ENCODE data around the gene HSPA12B. TPM values are rescaled to one million over a fixed set of nuclear protein-coding genes. Genes with fewer than 3 reads are reported as not detected.

Gene HSPA12B
- polyA plus RNA-seq, 1 donor = 6.3 TPM

DNA sequence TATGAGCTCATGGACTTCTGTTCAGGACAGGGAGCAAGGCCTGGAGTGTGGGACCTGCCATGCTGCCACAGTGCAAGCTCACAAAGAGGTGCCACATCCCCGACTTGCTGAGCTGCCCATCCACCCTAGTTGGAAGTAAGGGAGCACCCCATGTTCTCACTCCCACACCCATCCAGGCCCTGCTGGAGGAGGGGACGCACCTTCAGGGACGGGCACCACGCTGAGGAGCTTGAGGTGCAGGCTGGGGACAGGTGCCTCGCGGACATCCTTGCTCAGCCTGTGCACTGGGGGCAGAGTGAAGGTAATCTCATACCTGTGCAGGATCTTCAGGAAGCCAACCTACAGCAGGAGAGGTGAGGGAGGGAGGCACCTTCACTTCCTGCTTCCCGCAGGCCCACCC lies 22.8 kb downstream of the HSPA12B start:
- WGBS (ENCODE audit: insufficient coverage, low lambda C conversion rate) = no CpG with 5 or more reads among the region's 7 CpGs
- no peak for DNase-seq
- Histone ChIP-seq H3K36me3 (ENCODE audit: control insufficient read depth, insufficient read depth, low read length) (peaks cover 17% of the 10 kb centered on the region), H3K27ac (ENCODE audit: low read length) (no peak overlapping the region), H3K9me3 (ENCODE audit: control insufficient read depth, low read depth, low read length) (peaks cover 3% of the 10 kb centered on the region), H3K4me1 (ENCODE audit: control insufficient read depth, insufficient read depth, low read length) (peaks cover 8% of the 10 kb centered on the region), H3K4me3 (ENCODE audit: low read length) (no peak overlapping the region), H3K27me3 (ENCODE audit: control insufficient read depth, insufficient read depth, low read length) (peaks cover 12% of the 10 kb centered on the region)

DNA sequence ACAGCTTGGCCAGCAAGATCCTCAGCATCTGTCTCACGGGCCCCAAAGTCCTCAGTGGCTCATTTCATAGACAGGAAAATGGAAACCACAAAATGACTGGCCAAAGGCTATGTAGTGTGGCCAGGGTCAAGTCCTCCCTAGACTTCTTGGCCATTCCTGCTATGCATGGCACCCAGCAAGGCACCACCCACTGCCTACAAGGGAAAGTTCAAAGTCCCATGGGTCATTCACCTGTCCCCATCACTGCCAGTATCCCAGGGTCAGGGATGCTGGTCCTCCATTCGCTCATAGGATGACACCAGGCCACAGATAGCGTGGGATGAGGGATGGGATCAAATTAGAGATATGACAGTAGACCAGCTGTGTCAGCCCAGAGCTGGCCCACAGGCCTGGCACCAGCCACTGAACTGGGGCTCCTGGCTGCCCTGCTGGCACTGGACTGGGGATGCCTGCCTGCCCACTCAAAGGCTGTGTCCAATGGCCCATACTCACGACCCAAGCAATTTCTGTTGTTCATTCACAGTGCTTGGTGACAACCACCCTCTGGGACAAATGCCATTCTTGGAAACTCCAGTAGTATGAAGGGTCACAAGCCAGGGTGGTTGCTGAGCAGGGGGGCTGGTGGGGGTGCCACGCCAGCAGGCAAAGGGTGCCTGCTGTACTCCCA lies 23.5 kb downstream of the HSPA12B start:
- no CpG with 5 or more reads among the region's 5 CpGs for WGBS (ENCODE audit: insufficient coverage, low lambda C conversion rate)
- peaks cover 17% of the 10 kb centered on the region for H3K36me3 ChIP-seq (ENCODE audit: control insufficient read depth, insufficient read depth, low read length)
- H3K27ac ChIP-seq (ENCODE audit: low read length) = no peak overlapping the region
- peaks cover 6% of the 10 kb centered on the region for H3K27me3 ChIP-seq (ENCODE audit: control insufficient read depth, insufficient read depth, low read length)
- peaks cover 3% of the 10 kb centered on the region for H3K9me3 ChIP-seq (ENCODE audit: control insufficient read depth, low read depth, low read length)
- no peak for DNase-seq
- H3K4me3 ChIP-seq (ENCODE audit: low read length) = no peak overlapping the region
- H3K4me1 ChIP-seq (ENCODE audit: control insufficient read depth, insufficient read depth, low read length) = peaks cover 8% of the 10 kb centered on the region

DNA sequence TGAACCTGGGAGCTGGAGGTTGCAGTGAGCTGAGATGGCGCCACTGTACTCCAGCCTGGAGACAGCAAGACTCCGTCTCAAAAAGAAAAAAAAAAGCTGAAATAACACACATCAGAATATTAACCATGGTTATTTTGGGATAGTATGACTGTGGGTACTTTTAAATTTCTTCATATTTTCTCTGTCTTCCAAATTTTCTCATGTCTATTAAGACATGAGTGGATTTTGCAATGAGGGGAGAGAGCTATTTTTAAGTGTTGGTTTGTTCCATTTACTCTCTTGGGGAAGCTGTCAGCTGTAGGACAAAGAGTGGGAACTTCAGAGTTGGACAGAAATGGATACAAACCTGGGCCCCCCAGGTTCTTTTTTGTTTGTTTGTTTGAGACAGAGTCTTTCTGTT lies 24.8 kb downstream of the HSPA12B start:
- no peak overlapping the region for H3K27ac ChIP-seq (ENCODE audit: low read length)
- H3K4me1 ChIP-seq (ENCODE audit: control insufficient read depth, insufficient read depth, low read length) = peaks cover 5% of the 10 kb centered on the region
- no peaks in the 10 kb centered on the region for H3K9me3 ChIP-seq (ENCODE audit: control insufficient read depth, low read depth, low read length)
- H3K4me3 ChIP-seq (ENCODE audit: low read length) = no peak overlapping the region
- peaks cover 17% of the 10 kb centered on the region for H3K36me3 ChIP-seq (ENCODE audit: control insufficient read depth, insufficient read depth, low read length)
- no peak for DNase-seq
- no CpG with 5 or more reads among the region's 2 CpGs for WGBS (ENCODE audit: insufficient coverage, low lambda C conversion rate)
- no peaks in the 10 kb centered on the region for H3K27me3 ChIP-seq (ENCODE audit: control insufficient read depth, insufficient read depth, low read length)

DNA sequence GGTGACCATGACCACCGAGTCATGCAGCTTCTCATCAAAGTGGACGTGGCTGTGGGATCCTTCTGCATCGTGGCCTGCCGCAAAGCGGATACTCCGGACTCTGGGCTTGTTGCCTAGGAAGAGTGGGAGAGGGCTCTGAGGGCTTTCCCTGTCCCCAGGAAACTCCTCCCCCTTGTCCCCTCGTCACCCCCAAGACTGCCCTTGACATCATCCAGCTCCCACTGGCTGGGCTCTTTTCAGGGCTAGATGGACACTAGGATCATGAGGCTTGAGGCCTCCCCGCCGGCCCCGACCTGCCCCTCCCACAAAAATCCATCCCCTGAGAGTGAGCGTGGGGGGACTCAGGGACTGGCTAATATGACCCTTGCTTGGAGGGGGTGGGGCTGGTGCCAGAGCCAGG lies 26.1 kb downstream of the HSPA12B start:
- Histone ChIP-seq H3K4me3 (ENCODE audit: low read length) (no peak overlapping the region), H3K9me3 (ENCODE audit: control insufficient read depth, low read depth, low read length) (no peaks in the 10 kb centered on the region), H3K36me3 (ENCODE audit: control insufficient read depth, insufficient read depth, low read length) (peaks cover 17% of the 10 kb centered on the region), H3K4me1 (ENCODE audit: control insufficient read depth, insufficient read depth, low read length) (peaks cover under 1% of the 10 kb centered on the region), H3K27me3 (ENCODE audit: control insufficient read depth, insufficient read depth, low read length) (no peaks in the 10 kb centered on the region), H3K27ac (ENCODE audit: low read length) (no peak overlapping the region)
- no peak for DNase-seq
- WGBS (ENCODE audit: insufficient coverage, low lambda C conversion rate) = no CpG with 5 or more reads among the region's 11 CpGs

DNA sequence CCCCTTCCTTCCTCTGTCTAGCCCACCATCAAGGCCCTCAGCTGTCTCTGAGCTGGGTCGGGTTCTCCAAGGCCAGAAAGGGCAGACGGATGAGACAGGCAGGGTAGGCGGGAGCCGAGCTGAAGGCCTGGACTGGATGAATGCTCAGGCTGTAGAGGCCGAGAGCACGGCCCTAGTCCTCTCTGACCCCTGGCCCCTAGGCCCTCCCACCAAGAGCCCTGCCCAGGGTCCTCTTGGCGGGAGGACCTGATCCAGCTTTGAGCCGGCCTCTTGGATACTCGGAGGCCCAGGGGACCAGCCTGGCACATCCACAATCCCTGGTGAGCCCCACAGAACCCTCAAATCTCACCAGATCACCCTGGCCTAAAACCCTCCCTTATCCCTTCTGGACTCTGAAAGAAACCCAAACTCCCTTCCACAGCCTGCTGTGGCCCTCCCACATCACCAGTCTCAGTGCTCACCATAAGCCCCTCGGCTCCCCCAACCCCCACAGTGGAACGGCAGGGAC lies 26.9 kb downstream of the HSPA12B start:
- H3K4me1 ChIP-seq (ENCODE audit: control insufficient read depth, insufficient read depth, low read length) = peaks cover 5% of the 10 kb centered on the region
- WGBS (ENCODE audit: insufficient coverage, low lambda C conversion rate) = no CpG with 5 or more reads among the region's 11 CpGs
- no peak overlapping the region for H3K27ac ChIP-seq (ENCODE audit: low read length)
- no peak for DNase-seq
- no peaks in the 10 kb centered on the region for H3K27me3 ChIP-seq (ENCODE audit: control insufficient read depth, insufficient read depth, low read length)
- H3K36me3 ChIP-seq (ENCODE audit: control insufficient read depth, insufficient read depth, low read length) = peaks cover 17% of the 10 kb centered on the region
- H3K4me3 ChIP-seq (ENCODE audit: low read length) = no peak overlapping the region
- no peaks in the 10 kb centered on the region for H3K9me3 ChIP-seq (ENCODE audit: control insufficient read depth, low read depth, low read length)

DNA sequence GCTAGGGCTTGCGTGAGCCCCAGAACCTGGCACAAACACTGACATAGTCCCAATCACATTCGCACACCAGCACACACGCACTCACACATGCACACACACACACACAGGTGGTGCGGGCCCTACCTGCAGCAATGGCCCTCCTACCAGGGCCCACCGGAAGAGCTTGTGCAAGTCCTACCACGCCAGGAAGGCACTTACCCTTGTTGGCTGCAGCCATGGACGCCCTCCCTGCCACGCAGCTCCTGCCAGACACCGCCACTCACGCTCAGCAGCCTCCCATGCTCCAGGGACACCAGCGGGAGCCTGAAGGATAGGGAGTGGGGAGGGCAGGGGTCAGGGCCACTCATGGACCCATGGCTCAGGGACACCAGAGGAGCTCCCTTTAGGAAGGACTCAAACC lies 27.4 kb downstream of the HSPA12B start:
- H3K9me3 ChIP-seq (ENCODE audit: control insufficient read depth, low read depth, low read length) = no peaks in the 10 kb centered on the region
- H3K27me3 ChIP-seq (ENCODE audit: control insufficient read depth, insufficient read depth, low read length) = no peaks in the 10 kb centered on the region
- peaks cover 14% of the 10 kb centered on the region for H3K36me3 ChIP-seq (ENCODE audit: control insufficient read depth, insufficient read depth, low read length)
- DNase-seq = no peak
- H3K27ac ChIP-seq (ENCODE audit: low read length) = no peak overlapping the region
- peaks cover 5% of the 10 kb centered on the region for H3K4me1 ChIP-seq (ENCODE audit: control insufficient read depth, insufficient read depth, low read length)
- no CpG with 5 or more reads among the region's 11 CpGs for WGBS (ENCODE audit: insufficient coverage, low lambda C conversion rate)
- no peak overlapping the region for H3K4me3 ChIP-seq (ENCODE audit: low read length)

DNA sequence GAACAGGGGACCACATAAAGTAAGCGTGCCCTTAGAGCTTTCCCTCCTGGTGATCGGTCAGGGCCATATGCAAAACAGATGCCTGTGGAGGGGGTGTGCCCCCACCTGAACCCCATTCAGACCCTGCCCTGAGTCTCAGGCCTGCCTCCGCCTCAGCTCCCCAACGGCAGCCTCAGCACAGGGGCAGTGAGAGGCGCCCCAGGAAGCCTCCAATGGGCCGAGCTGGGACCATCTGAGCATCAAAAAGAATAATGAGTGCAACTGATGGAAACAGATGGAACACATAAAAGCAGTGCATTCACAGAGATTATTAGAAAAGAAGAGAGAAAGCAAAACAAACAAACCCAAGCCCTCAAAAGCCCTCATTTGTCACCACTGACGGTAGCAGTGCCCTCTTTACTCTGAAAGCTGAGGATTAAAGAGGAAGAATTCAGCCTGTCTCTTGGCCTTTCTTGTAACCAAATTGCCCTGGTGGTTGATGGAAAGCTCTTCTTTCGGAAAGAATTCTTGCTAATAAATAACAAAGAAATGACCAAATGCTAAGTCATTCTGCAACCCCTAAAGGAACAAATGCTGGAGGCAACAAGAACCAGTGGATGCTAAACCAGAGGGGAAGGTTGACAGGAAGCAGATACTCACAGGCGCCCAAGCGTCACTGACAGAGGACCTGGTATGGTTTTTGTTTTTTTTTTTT lies 28.3 kb downstream of the HSPA12B start:
- Histone ChIP-seq H3K4me1 (ENCODE audit: control insufficient read depth, insufficient read depth, low read length) (peaks cover 5% of the 10 kb centered on the region), H3K27ac (ENCODE audit: low read length) (no peak overlapping the region), H3K27me3 (ENCODE audit: control insufficient read depth, insufficient read depth, low read length) (no peaks in the 10 kb centered on the region), H3K36me3 (ENCODE audit: control insufficient read depth, insufficient read depth, low read length) (peaks cover 11% of the 10 kb centered on the region), H3K9me3 (ENCODE audit: control insufficient read depth, low read depth, low read length) (no peaks in the 10 kb centered on the region), H3K4me3 (ENCODE audit: low read length) (no peak overlapping the region)
- WGBS (ENCODE audit: insufficient coverage, low lambda C conversion rate) = no CpG with 5 or more reads among the region's 10 CpGs
- no peak for DNase-seq

DNA sequence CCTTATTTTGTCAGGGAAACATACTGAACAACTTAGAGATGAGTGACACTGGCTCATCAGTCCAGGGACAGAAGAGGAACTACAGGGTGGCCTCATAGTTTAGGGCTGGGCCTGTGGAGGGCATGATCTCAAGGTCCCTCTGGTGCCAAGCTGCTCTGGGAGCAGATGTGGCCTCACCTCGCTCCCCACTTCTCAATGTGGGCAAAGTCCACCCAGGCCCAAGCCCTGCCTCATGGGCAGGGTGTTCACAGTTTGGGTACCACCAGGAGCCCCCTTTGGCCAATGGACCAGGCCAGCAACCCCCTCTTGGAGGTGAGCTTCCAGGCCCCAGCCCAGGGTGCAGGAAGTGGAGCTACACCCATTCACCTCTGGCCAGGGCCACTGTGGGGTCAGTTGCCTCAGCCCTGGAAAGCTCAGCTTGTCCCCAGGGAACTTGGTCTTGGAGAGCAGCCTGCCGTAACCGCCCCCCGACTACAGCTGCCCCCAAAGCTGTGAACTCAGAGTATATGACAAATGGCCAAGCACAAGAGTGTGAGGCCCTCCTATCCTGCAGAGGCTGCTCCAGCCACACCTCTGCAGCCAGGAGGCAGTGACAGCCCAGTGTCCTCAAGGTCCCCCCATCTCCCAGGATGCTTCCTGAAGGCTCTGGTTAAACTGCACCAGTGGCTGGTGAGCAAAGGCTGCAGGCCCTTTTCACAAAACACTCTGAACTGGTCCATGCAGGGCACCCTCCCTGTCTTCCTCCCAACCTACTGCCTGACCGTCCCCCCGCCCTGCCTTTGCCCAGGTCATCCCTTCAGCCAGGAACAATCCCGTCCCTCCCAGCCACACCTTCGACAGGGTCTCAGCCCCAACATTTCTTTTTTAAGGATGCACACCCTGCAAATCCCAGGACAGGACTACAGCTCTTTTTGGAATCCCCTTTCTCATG lies 31.5 kb downstream of the HSPA12B start:
- Histone ChIP-seq H3K4me1 (ENCODE audit: control insufficient read depth, insufficient read depth, low read length) (peaks cover 19% of the 10 kb centered on the region), H3K4me3 (ENCODE audit: low read length) (no peak overlapping the region), H3K36me3 (ENCODE audit: control insufficient read depth, insufficient read depth, low read length) (peaks cover under 1% of the 10 kb centered on the region), H3K27me3 (ENCODE audit: control insufficient read depth, insufficient read depth, low read length) (no peaks in the 10 kb centered on the region), H3K27ac (ENCODE audit: low read length) (no peak overlapping the region), H3K9me3 (ENCODE audit: control insufficient read depth, low read depth, low read length) (no peaks in the 10 kb centered on the region)
- no CpG with 5 or more reads among the region's 8 CpGs for whole genome bisulfite sequencing (ENCODE audit: insufficient coverage, low lambda C conversion rate)
- DNase-seq = no peak

DNA sequence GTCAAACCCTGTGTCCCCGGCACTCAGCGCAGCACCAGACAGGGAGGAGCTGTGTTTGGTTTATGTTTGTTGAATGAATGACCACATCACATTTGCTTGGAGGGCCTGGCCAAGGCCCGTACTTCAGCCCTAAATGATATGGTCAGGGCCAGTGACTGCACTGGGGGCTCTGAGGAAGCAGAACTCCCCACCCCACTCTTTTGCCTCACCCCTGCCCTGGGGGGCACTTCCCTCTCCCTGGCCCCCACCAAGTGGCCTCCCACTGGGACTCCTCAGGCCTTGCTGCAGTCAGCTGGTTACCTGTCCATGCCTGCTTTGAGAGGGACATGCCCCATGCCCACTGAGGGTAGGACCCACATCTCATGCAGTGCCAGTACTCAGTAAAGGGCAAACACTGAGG lies 32.2 kb downstream of the HSPA12B start:
- no peaks in the 10 kb centered on the region for H3K9me3 ChIP-seq (ENCODE audit: control insufficient read depth, low read depth, low read length)
- H3K36me3 ChIP-seq (ENCODE audit: control insufficient read depth, insufficient read depth, low read length) = no peaks in the 10 kb centered on the region
- no peaks in the 10 kb centered on the region for H3K27me3 ChIP-seq (ENCODE audit: control insufficient read depth, insufficient read depth, low read length)
- H3K27ac ChIP-seq (ENCODE audit: low read length) = no peak overlapping the region
- peaks cover 21% of the 10 kb centered on the region for H3K4me1 ChIP-seq (ENCODE audit: control insufficient read depth, insufficient read depth, low read length)
- no peak overlapping the region for H3K4me3 ChIP-seq (ENCODE audit: low read length)
- WGBS (ENCODE audit: insufficient coverage, low lambda C conversion rate) = no CpG with 5 or more reads among the region's 3 CpGs
- DNase-seq = no peak

DNA sequence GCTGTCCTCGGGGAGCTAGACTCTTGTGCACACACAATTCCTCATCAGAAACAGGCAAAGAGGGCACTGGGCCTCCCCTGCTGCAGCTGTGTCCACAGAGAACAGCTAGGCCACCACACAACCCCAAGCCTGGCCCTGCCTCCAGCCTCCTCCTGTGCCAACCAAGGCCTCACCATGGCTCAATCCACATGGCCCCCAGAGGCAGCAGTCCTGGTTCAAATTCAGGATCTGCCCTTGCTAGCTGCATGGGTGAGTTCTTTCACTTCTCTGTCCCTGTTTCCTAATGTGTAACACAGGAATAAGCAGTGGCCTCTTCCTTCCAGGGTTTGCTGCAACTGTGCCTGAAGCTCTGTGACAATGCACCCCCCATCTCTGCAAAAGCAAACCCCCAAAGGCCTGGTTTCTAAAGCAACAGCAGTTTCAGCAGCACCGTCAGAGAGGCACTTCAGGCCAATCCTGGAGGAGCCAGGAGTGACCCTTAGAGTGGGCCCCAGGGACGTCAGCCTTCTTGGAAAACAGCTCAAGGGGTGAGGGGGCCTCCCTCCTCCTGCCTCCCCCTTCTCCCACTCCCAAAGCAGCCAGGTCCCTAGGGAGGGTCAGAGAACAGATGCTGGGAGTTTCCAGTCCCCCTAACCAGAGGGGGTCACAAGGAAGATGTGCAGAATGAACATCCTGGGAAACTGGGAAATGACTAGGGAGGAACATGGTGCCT lies 32.8 kb downstream of the HSPA12B start:
- no peaks in the 10 kb centered on the region for H3K9me3 ChIP-seq (ENCODE audit: control insufficient read depth, low read depth, low read length)
- H3K27me3 ChIP-seq (ENCODE audit: control insufficient read depth, insufficient read depth, low read length) = no peaks in the 10 kb centered on the region
- H3K36me3 ChIP-seq (ENCODE audit: control insufficient read depth, insufficient read depth, low read length) = no peaks in the 10 kb centered on the region
- no peak for DNase-seq
- WGBS (ENCODE audit: insufficient coverage, low lambda C conversion rate) = no CpG with 5 or more reads among the region's 3 CpGs
- H3K4me1 ChIP-seq (ENCODE audit: control insufficient read depth, insufficient read depth, low read length) = peaks cover 21% of the 10 kb centered on the region
- no peak overlapping the region for H3K4me3 ChIP-seq (ENCODE audit: low read length)
- H3K27ac ChIP-seq (ENCODE audit: low read length) = no peak overlapping the region
